GM20431 (cell line): ENCODE data around the gene SIM2.

ENCODE experiments used
- in situ Hi-C: fragments of 300-500 bp; cut with MseI, MboI; formaldehyde crosslinking; loops from one replicate; pipeline ENCODE4 v1.15.0; 2020; ENCODE audit warnings: low sequenced_read_pairs; ENCODE audit not compliant: unreplicated experiment

Gene SIM2

GRCh38 chr21:36790616-36791015 lies 91.7 kb downstream of the SIM2 start:
- in situ Hi-C loops, result no loop called here

GRCh38 chr21:36791180-36791579 lies 92.3 kb downstream of the SIM2 start:
- in situ Hi-C loops, result no loop called here

- in situ Hi-C loops, result no loop called here
Measured at GRCh38 chr21:36791695-36792470, 93.0 kb downstream of the SIM2 start.

- in situ Hi-C loops, result no loop called here
Measured at GRCh38 chr21:36792505-36792967, 93.6 kb downstream of the SIM2 start.

- in situ Hi-C loops, result no loop called here
Measured at GRCh38 chr21:36796070-36796469, 97.2 kb downstream of the SIM2 start.

- in situ Hi-C loops, result no loop called here
Measured at GRCh38 chr21:36798491-36798890, 99.6 kb downstream of the SIM2 start.
